OCI-LY1 (cell line): Measurements from ENCODE around the gene SFMBT2.

Experiments
- H2AFZ ChIP-seq: fragments of 200-600 bp; sonication (generic), shearing (Covaris generic); 2 replicates; pipeline ENCODE4 v1.6.0; 2014; ENCODE audit warnings: antibody characterized with exemption, mild to moderate bottlenecking, low read length
- H3F3A ChIP-seq: fragments of 200-600 bp; sonication (generic), shearing (Covaris generic); 2 replicates; pipeline ENCODE4 v1.6.0; 2014; ENCODE audit warnings: mild to moderate bottlenecking, antibody characterized with exemption, low read length, moderate library complexity; ENCODE audit not compliant: insufficient read depth
- H3K27ac ChIP-seq: fragments of 200-600 bp; sonication (generic); 2 replicates; pipeline ENCODE4 v1.5.1; 2014; ENCODE audit warnings: low read length, mixed run types, mild to moderate bottlenecking, low read depth; ENCODE audit not compliant: poor library complexity, severe bottlenecking
- H3K27me3 ChIP-seq: fragments of 200-600 bp; sonication (generic); 2 replicates; pipeline ENCODE4 v1.6.0; 2014; ENCODE audit warnings: antibody characterized with exemption, mild to moderate bottlenecking, low read length, moderate library complexity; ENCODE audit not compliant: insufficient read depth
- H3K36me3 ChIP-seq: fragments of 200-600 bp; sonication (generic); 2 replicates; pipeline ENCODE4 v1.6.1; 2014; ENCODE audit warnings: mild to moderate bottlenecking, antibody characterized with exemption, low read length, moderate library complexity, mixed read lengths; ENCODE audit not compliant: insufficient read depth
- H3K4me1 ChIP-seq: fragments of 200-600 bp; sonication (generic); 2 replicates; pipeline ENCODE4 v1.5.1; 2014; ENCODE audit warnings: mild to moderate bottlenecking, low read length, moderate library complexity; ENCODE audit not compliant: insufficient read depth, severe bottlenecking
- H3K4me2 ChIP-seq: fragments of 200-600 bp; sonication (generic), shearing (Covaris generic); 2 replicates; pipeline ENCODE4 v1.6.1; 2014; ENCODE audit warnings: low read length
- H3K4me3 ChIP-seq: fragments of 200-600 bp; sonication (generic); 2 replicates; pipeline ENCODE4 v1.5.1; 2014; ENCODE audit warnings: low read length, low read depth, mild to moderate bottlenecking, mixed read lengths; ENCODE audit not compliant: poor library complexity, severe bottlenecking
- H3K79me2 ChIP-seq: fragments of 200-600 bp; shearing (Covaris generic); 2 replicates; pipeline ENCODE4 v1.6.1; 2016; ENCODE audit warnings: mixed run types, low read length, mixed read lengths; ENCODE audit not compliant: insufficient read depth
- H3K9ac ChIP-seq: fragments of 200-600 bp; sonication (generic), shearing (Covaris generic); 2 replicates; pipeline ENCODE4 v1.6.1; 2014; ENCODE audit warnings: mild to moderate bottlenecking, low read length, mixed read lengths
- H3K9me2 ChIP-seq: fragments of 200-600 bp; sonication (generic), shearing (Covaris generic); 2 replicates; pipeline ENCODE4 v1.6.1; 2014; ENCODE audit warnings: low read depth, mild to moderate bottlenecking, low read length, mixed read lengths
- H3K9me3 ChIP-seq: fragments of 200-600 bp; shearing (Covaris generic); 2 replicates; pipeline ENCODE4 v1.6.1; 2014; ENCODE audit warnings: low read length, mixed read lengths
- H4K20me1 ChIP-seq: fragments of 200-600 bp; sonication (generic), shearing (Covaris generic); 2 replicates; pipeline ENCODE4 v1.6.0; 2016; ENCODE audit warnings: mild to moderate bottlenecking, low read length; ENCODE audit not compliant: insufficient read depth
- EZH2 ChIP-seq: fragments of 200-600 bp; sonication (generic), shearing (Covaris generic); IDR thresholded peaks from 2 replicates; pipeline ENCODE4 v1.8.0; 2017; ENCODE audit warnings: borderline replicate concordance, mixed run types, mild to moderate bottlenecking, antibody characterized with exemption, low read length, moderate library complexity, mixed read lengths
- TF ChIP-seq, protein P1 (sequence below): fragments of 200-600 bp; sonication (generic), shearing (Covaris generic); IDR thresholded peaks from 2 replicates; pipeline ENCODE4 v1.5.1; 2017; ENCODE audit warnings: mild to moderate bottlenecking, antibody characterized with exemption, low read length, moderate library complexity, mixed read lengths

SFMBT2 gene

DNA sequence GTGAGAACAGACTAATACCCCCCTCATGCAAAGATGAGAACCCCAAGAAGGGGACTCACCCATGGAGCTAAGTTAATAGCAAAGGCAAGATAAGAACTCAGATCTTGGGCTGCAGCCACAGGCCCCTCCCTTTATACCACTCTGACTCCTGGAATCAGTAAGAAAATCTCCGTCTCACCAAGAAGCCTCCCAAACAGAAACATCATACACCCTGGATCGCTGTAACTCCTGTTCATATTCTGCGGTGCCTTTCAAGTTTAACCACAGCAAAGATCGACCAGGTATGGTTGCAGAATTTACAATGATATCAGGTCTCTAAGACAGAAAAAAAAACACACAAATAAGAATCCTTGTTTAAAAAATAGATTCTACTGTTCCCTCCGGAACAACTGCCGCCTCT lies 47.1 kb downstream of the SFMBT2 start:
- H3K4me1 ChIP-seq = no peaks in the 10 kb centered on the region
- H3K79me2 ChIP-seq = no peaks in the 10 kb centered on the region
- no peak overlapping the region for H2AFZ ChIP-seq
- H3F3A ChIP-seq = no peaks in the 10 kb centered on the region
- H3K27ac ChIP-seq = no peak overlapping the region
- H4K20me1 ChIP-seq = no peaks in the 10 kb centered on the region
- H3K4me3 ChIP-seq = no peak overlapping the region
- no peak for TF ChIP-seq EZH2
- TF ChIP-seq, protein P1, sequence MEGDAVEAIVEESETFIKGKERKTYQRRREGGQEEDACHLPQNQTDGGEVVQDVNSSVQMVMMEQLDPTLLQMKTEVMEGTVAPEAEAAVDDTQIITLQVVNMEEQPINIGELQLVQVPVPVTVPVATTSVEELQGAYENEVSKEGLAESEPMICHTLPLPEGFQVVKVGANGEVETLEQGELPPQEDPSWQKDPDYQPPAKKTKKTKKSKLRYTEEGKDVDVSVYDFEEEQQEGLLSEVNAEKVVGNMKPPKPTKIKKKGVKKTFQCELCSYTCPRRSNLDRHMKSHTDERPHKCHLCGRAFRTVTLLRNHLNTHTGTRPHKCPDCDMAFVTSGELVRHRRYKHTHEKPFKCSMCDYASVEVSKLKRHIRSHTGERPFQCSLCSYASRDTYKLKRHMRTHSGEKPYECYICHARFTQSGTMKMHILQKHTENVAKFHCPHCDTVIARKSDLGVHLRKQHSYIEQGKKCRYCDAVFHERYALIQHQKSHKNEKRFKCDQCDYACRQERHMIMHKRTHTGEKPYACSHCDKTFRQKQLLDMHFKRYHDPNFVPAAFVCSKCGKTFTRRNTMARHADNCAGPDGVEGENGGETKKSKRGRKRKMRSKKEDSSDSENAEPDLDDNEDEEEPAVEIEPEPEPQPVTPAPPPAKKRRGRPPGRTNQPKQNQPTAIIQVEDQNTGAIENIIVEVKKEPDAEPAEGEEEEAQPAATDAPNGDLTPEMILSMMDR = no peak
- no peaks in the 10 kb centered on the region for H3K9me2 ChIP-seq
- no peak overlapping the region for H3K9ac ChIP-seq
- H3K4me2 ChIP-seq = no peak overlapping the region
- peaks cover 95% of the 10 kb centered on the region for H3K36me3 ChIP-seq
- H3K27me3 ChIP-seq = no peaks in the 10 kb centered on the region
- H3K9me3 ChIP-seq = peaks cover 19% of the 10 kb centered on the region

DNA sequence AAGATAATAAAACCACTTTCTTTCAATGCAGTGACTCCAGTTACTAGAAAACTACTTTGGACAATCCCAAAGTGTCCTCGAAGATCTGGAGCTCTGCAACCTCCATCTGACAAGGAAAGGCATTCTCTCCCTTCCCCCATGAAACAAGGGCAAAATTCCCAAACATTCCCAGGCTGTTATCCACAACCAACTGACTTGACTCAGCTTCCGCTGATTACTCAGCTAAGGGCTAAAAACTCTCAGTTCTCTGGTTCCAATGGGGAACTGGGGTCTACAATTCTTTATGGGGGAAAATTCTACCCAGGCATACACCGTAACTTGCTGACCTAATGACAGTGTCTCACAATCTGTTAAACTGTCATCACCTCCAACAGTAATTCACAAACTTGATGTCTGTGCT lies 48.4 kb downstream of the SFMBT2 start:
- H3F3A ChIP-seq = no peaks in the 10 kb centered on the region
- no peak overlapping the region for H3K27ac ChIP-seq
- H4K20me1 ChIP-seq = no peaks in the 10 kb centered on the region
- peaks cover 19% of the 10 kb centered on the region for H3K9me3 ChIP-seq
- no peaks in the 10 kb centered on the region for H3K4me1 ChIP-seq
- H3K9me2 ChIP-seq = no peaks in the 10 kb centered on the region
- no peaks in the 10 kb centered on the region for H3K79me2 ChIP-seq
- no peak overlapping the region for H3K4me2 ChIP-seq
- H3K27me3 ChIP-seq = no peaks in the 10 kb centered on the region
- peaks cover 95% of the 10 kb centered on the region for H3K36me3 ChIP-seq
- H3K4me3 ChIP-seq = no peak overlapping the region
- TF ChIP-seq, protein P1 = no peak
- no peak for TF ChIP-seq EZH2
- H3K9ac ChIP-seq = no peak overlapping the region
- no peak overlapping the region for H2AFZ ChIP-seq

DNA sequence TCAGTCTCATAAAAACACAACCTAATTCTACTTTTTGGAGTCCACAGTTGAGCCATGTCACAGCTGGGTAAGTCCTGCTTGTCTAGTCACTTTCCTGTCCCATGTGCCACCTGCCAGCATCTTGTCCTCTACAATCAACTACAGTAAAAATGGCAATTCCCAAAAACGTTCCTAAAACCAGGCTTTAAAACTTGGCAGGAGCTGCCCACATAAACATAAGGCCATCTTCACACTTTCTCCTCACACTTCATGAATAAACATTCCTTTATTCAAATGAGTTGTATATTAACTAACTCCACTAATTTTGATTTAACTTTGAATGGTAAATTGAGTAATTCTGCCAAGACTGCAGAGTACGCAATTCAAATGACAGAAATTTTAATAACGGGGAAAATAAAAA lies 49.5 kb downstream of the SFMBT2 start:
- peaks cover 91% of the 10 kb centered on the region for H3K36me3 ChIP-seq
- no peaks in the 10 kb centered on the region for H3K9me2 ChIP-seq
- H3K9ac ChIP-seq = no peak overlapping the region
- H3K4me1 ChIP-seq = no peaks in the 10 kb centered on the region
- H2AFZ ChIP-seq = no peak overlapping the region
- TF ChIP-seq, protein P1 = no peak
- no peak for TF ChIP-seq EZH2
- H3K79me2 ChIP-seq = no peaks in the 10 kb centered on the region
- H3K4me3 ChIP-seq = no peak overlapping the region
- H4K20me1 ChIP-seq = no peaks in the 10 kb centered on the region
- no peak overlapping the region for H3K4me2 ChIP-seq
- H3K9me3 ChIP-seq = peaks cover 19% of the 10 kb centered on the region
- H3F3A ChIP-seq = no peaks in the 10 kb centered on the region
- H3K27ac ChIP-seq = no peak overlapping the region
- no peaks in the 10 kb centered on the region for H3K27me3 ChIP-seq
